IMR-90 (cell line): ENCODE data around the gene ALOX15.

Source experiments
- BHLHE40 ChIP-seq: fragments of 150-350 bp; IDR thresholded peaks from 2 replicates; pipeline ENCODE4 v1.6.1; 2016; ENCODE audit warnings: mild to moderate bottlenecking, low read depth, low read length
- CTCF ChIP-seq: conservative IDR thresholded peaks from 2 replicates; pipeline ENCODE4 v1.5.1; 2012; ENCODE audit warnings: mild to moderate bottlenecking, low read depth, low read length, improper control_type of control experiment
- MAFK ChIP-seq: IDR thresholded peaks from 2 replicates; pipeline ENCODE4 v1.6.1; 2012; ENCODE audit warnings: low read depth, low read length, improper control_type of control experiment
- MXI1 ChIP-seq: IDR thresholded peaks from 2 replicates; pipeline ENCODE4 v1.6.1; 2012; ENCODE audit warnings: low read depth, mild to moderate bottlenecking, low read length, moderate library complexity, borderline replicate concordance
- POLR2A ChIP-seq: IDR thresholded peaks from 2 replicates; pipeline ENCODE4 v1.6.1; 2012; ENCODE audit warnings: mild to moderate bottlenecking, low read depth, low read length
- RCOR1 ChIP-seq: IDR thresholded peaks from 2 replicates; pipeline ENCODE4 v1.6.1; 2012; ENCODE audit warnings: mild to moderate bottlenecking, low read length, improper control_type of control experiment; ENCODE audit not compliant: insufficient replicate concordance
- SMC3 ChIP-seq: fragments of 150-350 bp; IDR thresholded peaks from 2 replicates; pipeline ENCODE4 v1.6.1; 2016; ENCODE audit warnings: low read depth, mild to moderate bottlenecking, antibody characterized with exemption, low read length, moderate library complexity
- USF2 ChIP-seq: fragments of 150-350 bp; IDR thresholded peaks from 2 replicates; pipeline ENCODE4 v1.6.1; 2017; ENCODE audit warnings: mild to moderate bottlenecking, antibody characterized with exemption, low read length, low read depth

- no peak for TF ChIP-seq USF2
- no peak for TF ChIP-seq CTCF
- TF ChIP-seq POLR2A, result no peak
- TF ChIP-seq SMC3, result no peak
- no peak for TF ChIP-seq RCOR1
- TF ChIP-seq MXI1, result no peak
- no peak for TF ChIP-seq MAFK
- TF ChIP-seq BHLHE40, result no peak
These were observed 41.8 kb downstream of the ALOX15 start for GRCh38 chr17:4599505-4600281.
